ENCODE results near the gene ARSB. TPM values are rescaled to one million over a fixed set of nuclear protein-coding genes. Genes with fewer than 3 reads are reported as not detected.
"Not testable (repeated sequence)": the region's sequence is repeated elsewhere in the genome, so short reads cannot be mapped to it uniquely, and the experiment has no call there.

The ARSB gene
- total and polyA plus RNA-seq, 8 donors = 0.58 to 35.6 (median 7.6) TPM

DNA sequence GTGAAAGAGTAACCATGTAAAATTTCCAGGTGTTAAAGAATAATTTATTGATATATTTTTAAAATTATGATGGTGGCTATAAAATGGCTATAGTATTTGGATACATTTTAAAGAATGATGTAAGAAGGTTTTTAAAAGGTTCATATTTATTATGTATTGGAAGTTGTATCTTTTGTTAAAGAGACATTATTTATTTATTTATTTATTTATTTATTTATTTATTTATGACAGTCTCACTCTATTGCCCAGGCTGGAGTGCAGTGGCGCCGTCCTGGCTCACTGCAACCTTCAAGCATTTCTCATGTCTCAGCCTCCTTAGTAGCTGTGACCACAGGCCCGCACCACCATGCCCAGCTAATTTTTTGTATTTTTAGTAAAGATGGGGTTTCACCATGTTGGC is 247.0 kb downstream of the ARSB start:
- Histone ChIP-seq H3K4me1 (peaks cover 0 to 8% (median 3%) of the 10 kb centered on the region in 4 donors), H3K4me3 (no peak overlapping the region), H3K36me3 (no peaks in the 10 kb centered on the region), H3K27me3 (no peaks in the 10 kb centered on the region), H3K9me3 (peaks cover 0 to 4% (median 0%) of the 10 kb centered on the region in 4 donors), H3K27ac (no peak overlapping the region)
- intact Hi-C loops (cut with DNase I; ENCODE audit: low total_unique reads) = no loop called here
- DNase-seq = no peak
- TF ChIP-seq EP300 (IDR thresholded peaks at IDR 0.05) = no peak
- WGBS, 5 donors = 94 to 100% (median 97%) methylated on average over 3 of the region's 3 CpGs

GRCh38 chr5:78735834-78736463 is 249.2 kb downstream of the ARSB start:
- TF ChIP-seq CTCF (IDR thresholded peaks at IDR 0.05) (no peak), POLR2A (IDR thresholded peaks at IDR 0.05) (no peak), POLR2AphosphoS5 (IDR thresholded peaks at IDR 0.05) (no peak), EP300 (IDR thresholded peaks at IDR 0.05) (no peak)
- Histone ChIP-seq H3K9me3 (peaks cover 0 to 4% (median 0%) of the 10 kb centered on the region in 4 donors), H3K27ac (no peak overlapping the region), H3K27me3 (no peaks in the 10 kb centered on the region), H3K4me3 (no peak overlapping the region), H3K36me3 (no peaks in the 10 kb centered on the region), H3K4me1 (peaks cover 0 to 8% (median 3%) of the 10 kb centered on the region in 4 donors)
- intact Hi-C loops (cut with DNase I; ENCODE audit: low total_unique reads) = no loop called here
- 89 to 97% (median 92%) methylated on average over 4 of the region's 4 CpGs for WGBS, 5 donors
- no peak for DNase-seq

- Histone ChIP-seq H3K27ac (no peak overlapping the region), H3K4me1 (peaks cover 0 to 8% (median 3%) of the 10 kb centered on the region in 4 donors), H3K27me3 (no peaks in the 10 kb centered on the region), H3K9me3 (peaks cover 0 to 4% (median 0%) of the 10 kb centered on the region in 4 donors), H3K4me3 (no peak overlapping the region), H3K36me3 (no peaks in the 10 kb centered on the region)
- WGBS, 5 donors = 91 to 98% (median 94%) methylated on average over 2 of the region's 2 CpGs
- intact Hi-C loops (cut with DNase I; ENCODE audit: low total_unique reads) = no loop called here
- TF ChIP-seq POLR2A (IDR thresholded peaks at IDR 0.05) (no peak), POLR2AphosphoS5 (IDR thresholded peaks at IDR 0.05) (no peak), EP300 (IDR thresholded peaks at IDR 0.05) (no peak), CTCF (IDR thresholded peaks at IDR 0.05) (no peak)
- DNase-seq = no peak
Measured at GRCh38 chr5:78734950-78735349, 250.2 kb downstream of the ARSB start.

DNA sequence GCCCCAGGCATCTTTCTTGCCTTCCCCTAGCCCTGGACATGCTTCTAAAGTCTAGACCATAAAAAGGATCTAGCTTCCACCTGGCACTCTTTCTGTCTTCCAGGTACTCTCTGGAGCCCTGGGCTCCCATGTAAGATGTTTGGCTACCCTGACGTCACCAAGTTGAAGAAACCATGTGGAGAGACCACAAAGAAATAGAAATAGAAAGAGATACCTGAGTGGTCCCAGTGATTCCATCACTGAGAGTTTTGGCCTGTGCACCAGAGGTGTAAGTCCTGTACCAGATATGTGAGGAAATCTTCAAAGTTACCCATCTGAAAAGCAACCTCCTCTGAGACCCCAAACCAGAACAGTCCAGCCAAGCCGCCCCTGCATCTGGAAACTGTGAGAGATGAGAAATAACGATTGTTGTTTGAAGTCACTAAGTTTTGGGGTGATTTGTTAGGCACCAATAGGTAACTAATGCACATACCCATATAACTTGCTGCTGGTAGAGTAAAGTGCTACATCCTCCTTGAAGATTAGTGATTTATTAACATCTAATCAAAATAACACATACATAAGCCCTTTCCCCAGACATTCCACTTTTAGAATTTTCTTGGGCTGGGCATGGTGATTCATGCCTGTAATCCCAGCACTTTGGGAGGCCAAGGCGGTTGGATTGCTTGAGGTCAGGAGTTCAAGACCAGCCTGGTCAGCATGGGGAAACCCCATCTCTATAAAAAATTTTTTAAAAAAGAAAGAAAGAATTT is 250.8 kb downstream of the ARSB start:
- TF ChIP-seq CTCF (IDR thresholded peaks at IDR 0.05) = no peak
- no peak for TF ChIP-seq POLR2A (IDR thresholded peaks at IDR 0.05)
- TF ChIP-seq POLR2AphosphoS5 (IDR thresholded peaks at IDR 0.05) = no peak
- TF ChIP-seq EP300 (IDR thresholded peaks at IDR 0.05) = no peak
- Histone ChIP-seq H3K9me3 (peaks cover 0 to 4% (median 0%) of the 10 kb centered on the region in 4 donors), H3K36me3 (no peaks in the 10 kb centered on the region), H3K4me3 (no peak overlapping the region), H3K27me3 (no peaks in the 10 kb centered on the region), H3K27ac (no peak overlapping the region), H3K4me1 (peaks cover 0 to 8% (median 3%) of the 10 kb centered on the region in 4 donors)
- intact Hi-C loops (cut with DNase I; ENCODE audit: low total_unique reads) = no loop called here
- 86 to 91% (median 88%) methylated on average over 4 of the region's 4 CpGs for WGBS, 5 donors
- DNase-seq = no peak

GRCh38 chr5:78732721-78733120 is 252.4 kb downstream of the ARSB start:
- intact Hi-C loops (cut with DNase I; ENCODE audit: low total_unique reads); H3K4me1 ChIP-seq; H3K9me3 ChIP-seq; DNase-seq; H3K27me3 ChIP-seq; H3K4me3 ChIP-seq; H3K36me3 ChIP-seq; H3K27ac ChIP-seq: not testable (repeated sequence)
- WGBS, 5 donors = 91 to 95% (median 93%) methylated on average over 6 of the region's 6 CpGs
